Activated naive CD8-positive, alpha-beta T cell (primary cell): Measurements from ENCODE around the gene NR3C1.

Source experiments
- H3K27ac Mint-ChIP-seq: one replicate; pipeline ENCODE4 v1.8.0; 2021; ENCODE audit warnings: mixed read lengths
- H3K27me3 Mint-ChIP-seq: one replicate; pipeline ENCODE4 v1.8.0; 2021; ENCODE audit warnings: mixed read lengths
- H3K36me3 Mint-ChIP-seq: one replicate; pipeline ENCODE4 v1.8.0; 2021; ENCODE audit warnings: mixed read lengths
- H3K4me1 Mint-ChIP-seq: one replicate; pipeline ENCODE4 v1.8.0; 2021; ENCODE audit warnings: low read depth, mixed read lengths
- H3K4me3 Mint-ChIP-seq: one replicate; pipeline ENCODE4 v1.8.0; 2021; ENCODE audit warnings: mild to moderate bottlenecking, mixed read lengths
- H3K9me3 Mint-ChIP-seq: one replicate; pipeline ENCODE4 v1.8.0; 2021; ENCODE audit warnings: low read depth, mixed read lengths

The NR3C1 gene

DNA sequence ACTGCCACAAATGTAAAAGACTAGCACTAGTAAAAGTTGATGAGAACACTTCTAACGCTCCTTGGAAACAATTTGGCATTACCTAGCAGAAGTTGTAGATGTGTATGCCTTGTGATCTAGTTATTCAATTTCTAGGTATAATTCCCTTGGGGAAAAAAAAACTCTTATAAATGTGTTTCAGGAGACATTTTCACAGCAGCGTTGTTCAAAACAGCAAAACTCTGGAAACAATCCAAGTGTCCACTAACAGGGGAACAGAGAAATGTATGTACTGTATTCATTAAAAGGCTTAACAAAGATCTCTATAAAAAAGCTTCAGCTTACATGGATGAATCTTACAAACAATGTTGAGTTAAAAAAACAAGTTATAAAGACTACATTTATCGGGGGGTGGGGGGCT is 30.4 kb downstream of the NR3C1 start:
- no peak overlapping the region for H3K4me3 Mint-ChIP-seq
- peaks cover 8% of the 10 kb centered on the region for H3K36me3 Mint-ChIP-seq
- no peaks in the 10 kb centered on the region for H3K9me3 Mint-ChIP-seq

GRCh38 chr5:143372187-143372829 is 31.2 kb downstream of the NR3C1 start:
- no peaks in the 10 kb centered on the region for H3K27me3 Mint-ChIP-seq
- no peak overlapping the region for H3K27ac Mint-ChIP-seq
- no peak overlapping the region for H3K4me3 Mint-ChIP-seq
- peaks cover 66% of the 10 kb centered on the region for H3K4me1 Mint-ChIP-seq
- H3K36me3 Mint-ChIP-seq, result peaks cover 9% of the 10 kb centered on the region
- H3K9me3 Mint-ChIP-seq, result no peaks in the 10 kb centered on the region

More for the DNA sequence above, 30.4 kb downstream of the NR3C1 start:
- Mint-ChIP-seq H3K27ac (no peak overlapping the region), H3K4me1 (peaks cover 66% of the 10 kb centered on the region), H3K27me3 (no peaks in the 10 kb centered on the region)

DNA sequence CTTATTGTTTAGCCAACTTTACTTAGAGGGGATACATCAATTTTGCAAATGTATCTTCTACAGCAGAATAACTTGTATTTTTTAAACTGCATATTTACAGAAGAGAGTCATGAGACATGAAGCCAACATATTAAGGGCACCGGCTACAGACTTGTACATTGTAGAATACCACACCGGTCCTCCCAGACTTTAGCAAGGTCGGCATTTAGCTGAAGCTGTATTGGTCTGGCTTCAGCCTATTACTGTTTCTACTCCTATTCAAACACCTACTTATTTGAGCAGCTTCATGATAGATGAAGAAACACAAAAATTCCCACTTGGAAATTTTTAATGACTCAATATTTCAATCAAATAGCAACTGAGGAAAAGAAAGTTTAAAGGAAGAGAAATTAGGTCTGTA is 33.0 kb downstream of the NR3C1 start:
- Mint-ChIP-seq H3K4me1 (peaks cover 62% of the 10 kb centered on the region), H3K27me3 (no peaks in the 10 kb centered on the region), H3K4me3 (no peak overlapping the region), H3K27ac (no peak overlapping the region), H3K9me3 (peaks cover 5% of the 10 kb centered on the region), H3K36me3 (peaks cover 14% of the 10 kb centered on the region)

- Mint-ChIP-seq H3K36me3 (peaks cover 21% of the 10 kb centered on the region), H3K9me3 (peaks cover 14% of the 10 kb centered on the region), H3K4me3 (no peak overlapping the region), H3K27me3 (no peaks in the 10 kb centered on the region), H3K4me1 (peaks cover 77% of the 10 kb centered on the region), H3K27ac (peak overlapping the region; percentile 46)
Observed at GRCh38 chr5:143364061-143364460, 39.4 kb downstream of the NR3C1 start.

- peaks cover 14% of the 10 kb centered on the region for H3K9me3 Mint-ChIP-seq
- H3K4me1 Mint-ChIP-seq, result peaks cover 74% of the 10 kb centered on the region
- peak overlapping the region; percentile 17 for H3K27ac Mint-ChIP-seq
Observed at GRCh38 chr5:143362664-143363227, 40.7 kb downstream of the NR3C1 start.

DNA sequence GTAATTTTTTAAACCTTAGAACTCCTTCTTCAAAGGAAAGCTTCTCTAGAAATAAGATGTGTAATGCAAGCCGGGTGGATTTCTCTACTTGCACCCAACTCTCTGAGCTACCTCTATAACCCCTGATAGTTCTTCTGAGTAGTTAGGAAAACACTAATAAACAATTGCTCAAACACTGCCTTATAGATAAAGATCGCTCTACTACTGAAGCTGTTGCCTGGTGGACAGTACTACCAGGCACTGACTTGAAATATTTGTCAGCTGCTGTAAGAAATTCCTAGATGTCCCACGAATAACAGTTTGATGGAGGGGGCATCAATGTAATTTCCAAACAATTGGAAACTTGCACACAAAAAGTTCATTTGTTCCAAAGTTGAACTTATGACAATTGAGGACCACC is 42.0 kb downstream of the NR3C1 start:
- peaks cover 14% of the 10 kb centered on the region for H3K9me3 Mint-ChIP-seq
- peak overlapping the region; percentile 11 for H3K27ac Mint-ChIP-seq
- H3K36me3 Mint-ChIP-seq, result peaks cover 17% of the 10 kb centered on the region
- H3K27me3 Mint-ChIP-seq, result no peaks in the 10 kb centered on the region
- H3K4me3 Mint-ChIP-seq, result no peak overlapping the region
- H3K4me1 Mint-ChIP-seq, result peaks cover 75% of the 10 kb centered on the region

More at GRCh38 chr5:143362664-143363227, 40.7 kb downstream of the NR3C1 start:
- H3K27me3 Mint-ChIP-seq, result no peaks in the 10 kb centered on the region
- no peak overlapping the region for H3K4me3 Mint-ChIP-seq
- H3K36me3 Mint-ChIP-seq, result peaks cover 17% of the 10 kb centered on the region

GRCh38 chr5:143360755-143361154 is 42.7 kb downstream of the NR3C1 start:
- peaks cover 76% of the 10 kb centered on the region for H3K4me1 Mint-ChIP-seq
- peak overlapping the region; percentile 50 for H3K27ac Mint-ChIP-seq
- no peaks in the 10 kb centered on the region for H3K27me3 Mint-ChIP-seq
- peaks cover 15% of the 10 kb centered on the region for H3K36me3 Mint-ChIP-seq
- H3K9me3 Mint-ChIP-seq, result peaks cover 12% of the 10 kb centered on the region
- no peak overlapping the region for H3K4me3 Mint-ChIP-seq

DNA sequence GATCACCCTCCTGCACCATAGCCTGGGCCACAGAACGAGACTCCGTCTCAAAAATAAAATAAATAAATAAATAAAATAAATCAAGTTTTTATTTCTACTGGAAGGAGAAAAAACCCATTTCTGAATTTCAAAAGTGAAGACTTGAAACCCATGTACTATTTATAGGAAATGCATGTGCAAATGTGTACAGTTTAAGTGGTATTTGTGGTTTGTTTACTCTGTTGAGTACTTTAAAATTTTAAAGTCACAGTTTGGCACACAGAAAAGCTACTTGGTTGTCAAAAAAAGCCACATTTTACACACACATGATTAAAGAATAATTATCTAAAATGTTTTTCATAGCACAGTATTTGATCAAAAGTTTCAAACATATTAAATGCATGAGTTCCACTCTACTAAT is 43.6 kb downstream of the NR3C1 start:
- Mint-ChIP-seq H3K9me3 (peaks cover 10% of the 10 kb centered on the region), H3K36me3 (peaks cover 9% of the 10 kb centered on the region), H3K27me3 (no peaks in the 10 kb centered on the region), H3K4me1 (peaks cover 76% of the 10 kb centered on the region), H3K27ac (no peak overlapping the region), H3K4me3 (no peak overlapping the region)

- Mint-ChIP-seq H3K36me3 (no peaks in the 10 kb centered on the region), H3K4me3 (peak overlapping the region; percentile 20), H3K27me3 (no peaks in the 10 kb centered on the region), H3K9me3 (no peaks in the 10 kb centered on the region), H3K4me1 (peaks cover 81% of the 10 kb centered on the region), H3K27ac (peak overlapping the region; percentile 36)
Observed at GRCh38 chr5:143356855-143357583, 46.5 kb downstream of the NR3C1 start.

- Mint-ChIP-seq H3K27ac (peak overlapping the region; percentile 36), H3K4me1 (peaks cover 75% of the 10 kb centered on the region), H3K4me3 (no peak overlapping the region), H3K9me3 (no peaks in the 10 kb centered on the region), H3K36me3 (no peaks in the 10 kb centered on the region), H3K27me3 (no peaks in the 10 kb centered on the region)
Observed at GRCh38 chr5:143355710-143356109, 47.8 kb downstream of the NR3C1 start.

GRCh38 chr5:143354025-143354424 is 49.5 kb downstream of the NR3C1 start:
- H3K27ac Mint-ChIP-seq, result peak overlapping the region; percentile 92
- H3K4me1 Mint-ChIP-seq, result peaks cover 63% of the 10 kb centered on the region
- H3K9me3 Mint-ChIP-seq, result no peaks in the 10 kb centered on the region
- H3K4me3 Mint-ChIP-seq, result peak overlapping the region; percentile 83
- H3K27me3 Mint-ChIP-seq, result no peaks in the 10 kb centered on the region
- no peaks in the 10 kb centered on the region for H3K36me3 Mint-ChIP-seq

DNA sequence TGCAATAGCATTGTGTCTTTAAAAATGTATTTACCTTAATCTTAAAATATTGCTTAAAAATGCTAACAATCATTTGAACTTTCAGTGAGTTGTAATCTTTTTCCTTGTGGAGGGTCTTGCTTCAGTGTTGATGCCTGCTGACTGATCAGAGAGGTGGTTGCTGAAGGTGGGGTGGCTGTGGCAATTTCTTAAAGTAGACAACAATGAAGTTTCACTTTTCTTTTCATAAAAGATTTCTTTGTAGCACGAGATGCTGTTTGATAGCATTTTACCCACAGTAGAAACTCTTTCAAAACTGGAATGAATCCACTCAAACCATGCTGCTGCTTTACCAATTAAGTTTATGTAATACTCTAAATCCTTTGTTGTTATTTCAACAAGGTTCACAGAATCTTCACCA is 50.8 kb downstream of the NR3C1 start:
- Mint-ChIP-seq H3K4me1 (peaks cover 56% of the 10 kb centered on the region), H3K27me3 (no peaks in the 10 kb centered on the region), H3K27ac (peak overlapping the region; percentile 92), H3K36me3 (no peaks in the 10 kb centered on the region), H3K4me3 (peak overlapping the region; percentile 83), H3K9me3 (no peaks in the 10 kb centered on the region)

DNA sequence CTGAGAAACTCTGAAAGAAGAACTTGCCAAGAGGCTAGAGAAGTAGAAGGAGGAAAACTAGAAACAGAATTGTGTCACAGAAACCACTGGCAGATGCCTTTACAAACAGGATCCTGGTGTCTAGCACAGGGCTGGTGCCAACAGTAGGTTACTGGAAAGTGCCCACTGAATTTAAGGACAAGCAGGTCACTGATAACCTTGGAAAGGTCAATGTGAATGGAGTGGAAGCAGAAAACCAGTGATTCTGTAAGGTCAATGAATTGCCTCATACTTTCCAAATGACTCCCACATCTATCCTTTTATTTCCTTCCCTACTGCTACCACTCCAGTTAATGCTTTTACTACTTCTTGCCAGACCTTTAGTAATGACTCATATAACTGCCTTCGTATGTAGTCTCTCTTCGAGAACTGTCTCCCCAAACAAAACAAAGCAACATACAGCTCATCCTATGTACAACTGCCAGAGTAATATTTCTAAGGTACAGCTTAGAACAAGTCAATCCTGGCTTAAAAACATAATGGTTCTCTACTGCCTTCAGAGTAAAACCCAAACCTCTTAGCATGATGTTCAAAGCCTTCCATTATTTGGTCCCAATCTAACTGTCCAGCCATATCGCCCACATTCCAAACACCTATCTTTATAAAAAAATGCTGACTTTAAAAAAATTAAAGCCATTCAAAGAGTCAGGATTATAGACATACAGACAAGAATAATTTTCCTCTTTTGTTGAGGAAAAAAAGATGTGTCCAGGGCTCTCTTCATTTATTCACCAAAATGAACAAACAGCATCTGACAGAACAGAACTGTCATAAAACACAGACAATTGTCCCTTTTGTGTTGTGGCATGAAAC is 52.5 kb downstream of the NR3C1 start:
- no peak overlapping the region for H3K27ac Mint-ChIP-seq
- H3K36me3 Mint-ChIP-seq, result no peaks in the 10 kb centered on the region
- peaks cover 45% of the 10 kb centered on the region for H3K4me1 Mint-ChIP-seq
- no peaks in the 10 kb centered on the region for H3K9me3 Mint-ChIP-seq
- no peaks in the 10 kb centered on the region for H3K27me3 Mint-ChIP-seq
- no peak overlapping the region for H3K4me3 Mint-ChIP-seq

GRCh38 chr5:143350341-143350740 is 53.1 kb downstream of the NR3C1 start:
- Mint-ChIP-seq H3K36me3 (no peaks in the 10 kb centered on the region), H3K27ac (no peak overlapping the region), H3K9me3 (no peaks in the 10 kb centered on the region), H3K4me3 (no peak overlapping the region), H3K27me3 (no peaks in the 10 kb centered on the region), H3K4me1 (peaks cover 41% of the 10 kb centered on the region)

DNA sequence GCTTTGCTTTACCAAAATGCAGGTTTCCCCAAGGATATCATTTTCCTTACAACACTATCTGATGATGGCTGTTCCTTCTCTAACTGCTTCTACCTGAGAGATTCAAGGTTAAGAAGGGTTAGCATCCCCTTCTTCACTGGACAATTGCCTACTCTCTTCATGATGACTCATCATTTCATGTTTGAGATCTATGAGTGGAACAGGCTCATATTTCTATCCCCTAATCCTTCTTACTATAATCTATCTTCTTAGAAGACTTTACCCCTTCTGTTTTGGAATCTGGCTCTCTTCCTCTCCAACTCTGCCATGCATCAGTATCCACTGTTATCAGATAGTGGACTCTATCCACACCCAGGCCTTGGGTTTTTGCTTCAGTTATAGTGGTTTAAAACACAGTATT is 54.3 kb downstream of the NR3C1 start:
- no peak overlapping the region for H3K4me3 Mint-ChIP-seq
- no peak overlapping the region for H3K27ac Mint-ChIP-seq
- peaks cover 3% of the 10 kb centered on the region for H3K36me3 Mint-ChIP-seq
- no peaks in the 10 kb centered on the region for H3K9me3 Mint-ChIP-seq
- peaks cover 34% of the 10 kb centered on the region for H3K4me1 Mint-ChIP-seq
- no peaks in the 10 kb centered on the region for H3K27me3 Mint-ChIP-seq
